B cell (primary cell): Measurements from ENCODE around the gene PAEP. TPM values are rescaled to one million over a fixed set of nuclear protein-coding genes. Genes with fewer than 3 reads are reported as not detected.

Source experiments
- ATAC-seq: fragments of 200-7000 bp; cut with Tn5 transposase; one replicate; pipeline ENCODE4 v1.10.0; 2021; ENCODE audit warnings: low read depth, mild to moderate bottlenecking, moderate number of reproducible peaks, moderate library complexity
- CTCF ChIA-PET: fragments of 350-600 bp; sonication (Branson Sonifier 250); formaldehyde crosslinking; loops from one replicate; lab custom pipeline; 2021; ENCODE audit warnings: antibody characterized with exemption, inconsistent platforms; lab: Charles Lee
- POLR2A ChIA-PET: fragments of 350-600 bp; sonication (Branson Sonifier 250); formaldehyde crosslinking; loops from one replicate; lab custom pipeline; 2021; ENCODE audit warnings: antibody characterized with exemption; lab: Charles Lee
- DNase-seq: peaks from one replicate; pipeline ENCODE4 v3.0.0; 2013
- H2AFZ ChIP-seq: 2 replicates; pipeline ENCODE4 v1.6.1; 2012; ENCODE audit warnings: mild to moderate bottlenecking, low read depth, low read length; ENCODE audit not compliant: insufficient read depth, poor library complexity, severe bottlenecking
- H3K27ac ChIP-seq, 2 donors: 1 replicate in 1 of 2; 2 replicates in 1 of 2; pipeline ENCODE4 v1.5.1; 2012 to 2013; ENCODE audit warnings: low read length in 2 of 2, mild to moderate bottlenecking in 2 of 2, moderate library complexity in 1 of 2
- H3K27me3 ChIP-seq, 4 experiments: fragments of 200-600 bp in 1 of 4; sonication (generic) in 1 of 4; replicated peaks in 1 of 4; 1 replicate in 2 of 4; 2 replicates in 2 of 4; pipeline versions ENCODE4 v1.6.1 to v1.7.0; 2013 to 2016; ENCODE audit warnings: low read length in 3 of 4, mild to moderate bottlenecking in 2 of 4, mixed read lengths in 1 of 4, moderate library complexity in 1 of 4; ENCODE audit not compliant: insufficient read depth in 4 of 4, control insufficient read depth in 3 of 4; ENCODE audit errors: control extremely low read depth in 1 of 4
- H3K36me3 ChIP-seq, 2 experiments: replicated peaks in 1 of 2; 1 replicate in 1 of 2; 2 replicates in 1 of 2; pipeline versions ENCODE4 v1.6.1 to v1.7.1; 2013; ENCODE audit warnings: low read length in 1 of 2; ENCODE audit not compliant: insufficient read depth in 2 of 2, control insufficient read depth in 1 of 2; ENCODE audit errors: control extremely low read depth in 1 of 2, extremely low read depth in 1 of 2
- H3K4me1 ChIP-seq, 2 donors: fragments of 200-600 bp in 1 of 2; sonication (generic) in 1 of 2; 1 replicate in 1 of 2; 2 replicates in 1 of 2; pipeline versions ENCODE4 v1.5.1 to v1.6.1; 2013 to 2017; ENCODE audit warnings: low read length in 2 of 2; ENCODE audit not compliant: control insufficient read depth in 2 of 2, insufficient read depth in 2 of 2
- H3K4me2 ChIP-seq: replicated peaks from 2 replicates; pipeline ENCODE3; 2012; ENCODE audit warnings: mild to moderate bottlenecking, low read depth, low read length; ENCODE audit not compliant: poor library complexity, severe bottlenecking
- H3K4me3 ChIP-seq, 5 experiments: fragments of 200-600 bp in 1 of 5; sonication (generic) in 1 of 5; 1 replicate in 3 of 5; 2 replicates in 2 of 5; pipeline versions ENCODE4 v1.5.1 to v1.7.0; 2011 to 2016; ENCODE audit warnings: low read length in 4 of 5, mild to moderate bottlenecking in 4 of 5, low read depth in 2 of 5, control low read depth in 1 of 5, moderate library complexity in 1 of 5; ENCODE audit not compliant: insufficient read depth in 1 of 5; ENCODE audit errors: control extremely low read depth in 1 of 5, extremely low read depth in 1 of 5
- H3K79me2 ChIP-seq: fragments of 200-600 bp; sonication (generic); one replicate; pipeline ENCODE4 v1.6.0; 2016; ENCODE audit warnings: low read length; ENCODE audit not compliant: control insufficient read depth, insufficient read depth
- H3K9ac ChIP-seq: fragments of 200-600 bp; sonication (generic); 2 replicates; pipeline ENCODE4 v1.6.1; 2017; ENCODE audit warnings: mild to moderate bottlenecking, low read length, moderate library complexity
- H3K9me3 ChIP-seq, 3 donors: one replicate each; pipeline versions ENCODE4 v1.6.1 to v1.7.1; 2013; ENCODE audit warnings: low read length in 2 of 3; ENCODE audit not compliant: control insufficient read depth in 2 of 3, insufficient read depth in 1 of 3; ENCODE audit errors: control extremely low read depth in 1 of 3
- H4K20me1 ChIP-seq: 2 replicates; pipeline ENCODE4 v1.6.0; 2012; ENCODE audit warnings: mild to moderate bottlenecking, low read length; ENCODE audit not compliant: insufficient read depth, control insufficient read depth, poor library complexity, severe bottlenecking
- H3K27ac Mint-ChIP-seq: one replicate; pipeline ENCODE4 v1.8.0; 2021; ENCODE audit warnings: mixed read lengths
- H3K27me3 Mint-ChIP-seq: one replicate; pipeline ENCODE4 v1.8.0; 2021; ENCODE audit warnings: mixed read lengths
- H3K4me1 Mint-ChIP-seq: one replicate; pipeline ENCODE4 v1.8.0; 2021; ENCODE audit warnings: mixed read lengths
- H3K4me3 Mint-ChIP-seq: one replicate; pipeline ENCODE4 v1.8.0; 2021; ENCODE audit warnings: mixed read lengths
- H3K9me3 Mint-ChIP-seq: one replicate; pipeline ENCODE4 v1.8.0; 2022; ENCODE audit warnings: mixed read lengths; ENCODE audit not compliant: insufficient read depth
- EZH2 ChIP-seq: IDR thresholded peaks from 2 replicates; pipeline ENCODE4 v1.6.1; 2012; ENCODE audit warnings: borderline replicate concordance, low read depth, mild to moderate bottlenecking, moderate library complexity, low read length; ENCODE audit not compliant: insufficient read depth, poor library complexity, severe bottlenecking
- WGBS: methylation state at CpG from one replicate; pipeline ENCODE4 v1.1.5; 2013; ENCODE audit warnings: missing lambda C conversion rate; ENCODE audit not compliant: insufficient coverage; 5-methylcytosine and 5-hydroxymethylcytosine counted together
- intact Hi-C: fragments of 100-400 bp; cut with micrococcal nuclease; formaldehyde crosslinking; loops from one replicate; pipeline ENCODE4 v1.10.0; 2022
- polyA plus RNA-seq: library from polyadenylated mRNA; depleted of rRNA; stranded (reverse); fragments of >200 nt; gene quantifications from 2 replicates; pipeline ENCODE4 v1.2.3, GENCODE V29; 2012
- total RNA-seq, 2 donors: library from RNA; stranded (reverse); fragments of 120-200 nt in 1 of 2; gene quantifications; 1 replicate in 1 of 2; 2 replicates in 1 of 2; pipeline versions ENCODE4 v1.2.3 to v1.2.4, GENCODE V29; 2013 to 2022
- TF ChIP-seq, protein P1 (sequence below): fragments of 200-600 bp; IDR thresholded peaks from one replicate; pipeline ENCODE4 v1.8.0; 2022; ENCODE audit warnings: antibody characterized with exemption, mild to moderate bottlenecking

Gene PAEP
- total and polyA plus RNA-seq, 2 donors (not counting 1 experiment from before 2014, with no cell fraction given), result not detected

DNA sequence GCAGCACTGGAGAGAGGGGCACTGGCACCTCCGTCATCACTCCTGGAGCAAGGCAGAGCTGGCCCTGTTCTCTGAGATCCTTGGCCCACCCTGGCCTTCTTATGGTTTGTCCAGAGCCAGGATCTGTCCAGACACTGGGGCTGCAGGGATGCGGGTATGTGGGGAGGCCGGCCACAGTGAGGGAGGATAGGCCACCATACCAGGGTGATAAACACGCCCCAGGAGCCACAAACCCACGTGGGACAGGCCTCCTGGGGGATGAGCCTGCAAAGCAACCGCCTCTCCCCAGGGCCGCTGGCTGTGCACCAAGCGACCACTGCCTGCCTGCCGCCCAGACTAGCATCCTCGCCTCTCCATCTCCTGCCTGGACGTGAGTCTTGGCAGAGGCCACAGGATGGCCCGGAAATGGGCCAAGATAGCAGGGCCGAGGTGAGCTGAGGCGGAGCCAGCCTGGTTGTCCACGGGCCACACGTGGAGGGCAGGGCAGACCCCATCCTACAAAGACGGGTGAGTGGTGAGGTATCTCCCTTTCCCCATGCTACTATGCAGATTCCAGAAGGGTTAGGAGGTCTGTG is 11.1 kb upstream of the PAEP start:
- 79% methylated on average over 16 of the region's 17 CpGs for WGBS
- H3K9ac ChIP-seq, result no peak overlapping the region
- DNase-seq, result no peak
- peaks cover 0 to 6% (median 0%) of the 10 kb centered on the region in 3 donors for H3K9me3 ChIP-seq
- H3K79me2 ChIP-seq, result no peaks in the 10 kb centered on the region
- Mint-ChIP-seq H3K4me3 (no peak overlapping the region), H3K9me3 (peaks cover 3% of the 10 kb centered on the region), H3K27ac (no peak overlapping the region), H3K4me1 (no peaks in the 10 kb centered on the region), H3K27me3 (no peaks in the 10 kb centered on the region)
- no peak overlapping the region for H3K27ac ChIP-seq
- POLR2A ChIA-PET, result no interaction called here
- no peak for TF ChIP-seq EZH2
- TF ChIP-seq, protein P1, sequence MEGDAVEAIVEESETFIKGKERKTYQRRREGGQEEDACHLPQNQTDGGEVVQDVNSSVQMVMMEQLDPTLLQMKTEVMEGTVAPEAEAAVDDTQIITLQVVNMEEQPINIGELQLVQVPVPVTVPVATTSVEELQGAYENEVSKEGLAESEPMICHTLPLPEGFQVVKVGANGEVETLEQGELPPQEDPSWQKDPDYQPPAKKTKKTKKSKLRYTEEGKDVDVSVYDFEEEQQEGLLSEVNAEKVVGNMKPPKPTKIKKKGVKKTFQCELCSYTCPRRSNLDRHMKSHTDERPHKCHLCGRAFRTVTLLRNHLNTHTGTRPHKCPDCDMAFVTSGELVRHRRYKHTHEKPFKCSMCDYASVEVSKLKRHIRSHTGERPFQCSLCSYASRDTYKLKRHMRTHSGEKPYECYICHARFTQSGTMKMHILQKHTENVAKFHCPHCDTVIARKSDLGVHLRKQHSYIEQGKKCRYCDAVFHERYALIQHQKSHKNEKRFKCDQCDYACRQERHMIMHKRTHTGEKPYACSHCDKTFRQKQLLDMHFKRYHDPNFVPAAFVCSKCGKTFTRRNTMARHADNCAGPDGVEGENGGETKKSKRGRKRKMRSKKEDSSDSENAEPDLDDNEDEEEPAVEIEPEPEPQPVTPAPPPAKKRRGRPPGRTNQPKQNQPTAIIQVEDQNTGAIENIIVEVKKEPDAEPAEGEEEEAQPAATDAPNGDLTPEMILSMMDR, result no peak
- no peaks in the 10 kb centered on the region for H3K27me3 ChIP-seq
- CTCF ChIA-PET, result no interaction called here
- H2AFZ ChIP-seq, result no peak overlapping the region
- intact Hi-C loops, result no loop called here
- no peaks in the 10 kb centered on the region for H3K4me1 ChIP-seq
- no peaks in the 10 kb centered on the region for H4K20me1 ChIP-seq
- H3K4me2 ChIP-seq, result no peak overlapping the region
- no peak for ATAC-seq
- H3K36me3 ChIP-seq, result no peaks in the 10 kb centered on the region
- H3K4me3 ChIP-seq, result no peak overlapping the region

DNA sequence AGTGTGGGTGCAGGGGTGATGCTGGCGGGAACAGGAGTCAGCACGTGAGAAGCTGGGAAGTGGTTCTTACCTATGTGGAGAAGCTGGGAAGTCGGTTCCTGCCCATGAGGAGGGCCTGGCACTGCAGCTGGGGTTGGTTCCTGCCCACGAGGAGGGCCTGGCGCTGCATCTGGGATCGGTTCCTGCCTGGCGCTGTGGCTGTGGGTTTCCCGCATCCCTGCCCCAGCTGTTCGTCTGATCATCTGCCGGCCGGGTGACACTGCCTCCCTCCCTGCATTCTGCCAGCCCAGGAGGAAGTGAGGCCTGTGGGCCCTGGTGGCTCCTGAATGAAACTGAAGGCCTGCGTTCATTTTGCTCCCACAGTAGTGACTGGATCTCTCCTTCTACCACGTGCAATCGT is 10.5 kb upstream of the PAEP start:
- Mint-ChIP-seq H3K27me3 (no peaks in the 10 kb centered on the region), H3K27ac (no peak overlapping the region), H3K4me1 (no peaks in the 10 kb centered on the region), H3K9me3 (peaks cover 3% of the 10 kb centered on the region), H3K4me3 (no peak overlapping the region)
- no peak for DNase-seq
- H3K4me1 ChIP-seq, result no peaks in the 10 kb centered on the region
- H2AFZ ChIP-seq, result no peak overlapping the region
- no peaks in the 10 kb centered on the region for H3K27me3 ChIP-seq
- no peak overlapping the region for H3K27ac ChIP-seq
- 36% methylated on average over 12 of the region's 14 CpGs for WGBS
- no peaks in the 10 kb centered on the region for H4K20me1 ChIP-seq
- intact Hi-C loops, result no loop called here
- ChIA-PET CTCF (no interaction called here), POLR2A (no interaction called here)
- ATAC-seq, result no peak
- H3K4me3 ChIP-seq, result no peak overlapping the region
- H3K4me2 ChIP-seq, result no peak overlapping the region
- no peak overlapping the region for H3K9ac ChIP-seq
- peaks cover 0 to 9% (median 0%) of the 10 kb centered on the region in 3 donors for H3K9me3 ChIP-seq
- no peaks in the 10 kb centered on the region for H3K79me2 ChIP-seq
- no peak for TF ChIP-seq EZH2
- TF ChIP-seq, protein P1, result no peak
- no peaks in the 10 kb centered on the region for H3K36me3 ChIP-seq
